ENCODE measurements around the gene AGL.

- no peak for TF ChIP-seq CTCF (IDR thresholded peaks at IDR 0.05; ENCODE audit: low read depth, low read length, poor library complexity, severe bottlenecking)
- TF ChIP-seq EZH2phosphoT487 (IDR thresholded peaks at IDR 0.05; ENCODE audit: borderline replicate concordance, low read length) = no peak
Measured at GRCh38 chr1:99963041-99963795, 113.1 kb downstream of the AGL start.
